SKM-1 treated with dmso at 0.1 percent for 144 hours (cell line): ENCODE measurements around the gene TMSB15C.
"Not testable (repeated sequence)": the region's sequence is repeated elsewhere in the genome, so short reads cannot be mapped to it uniquely, and the experiment has no call there.

Experiments
- DNase-seq: peaks from one replicate; lab custom pipeline; 2025; ENCODE audit not compliant: unreplicated experiment; lab: John Stamatoyannopoulos, UW

TMSB15C gene

DNA sequence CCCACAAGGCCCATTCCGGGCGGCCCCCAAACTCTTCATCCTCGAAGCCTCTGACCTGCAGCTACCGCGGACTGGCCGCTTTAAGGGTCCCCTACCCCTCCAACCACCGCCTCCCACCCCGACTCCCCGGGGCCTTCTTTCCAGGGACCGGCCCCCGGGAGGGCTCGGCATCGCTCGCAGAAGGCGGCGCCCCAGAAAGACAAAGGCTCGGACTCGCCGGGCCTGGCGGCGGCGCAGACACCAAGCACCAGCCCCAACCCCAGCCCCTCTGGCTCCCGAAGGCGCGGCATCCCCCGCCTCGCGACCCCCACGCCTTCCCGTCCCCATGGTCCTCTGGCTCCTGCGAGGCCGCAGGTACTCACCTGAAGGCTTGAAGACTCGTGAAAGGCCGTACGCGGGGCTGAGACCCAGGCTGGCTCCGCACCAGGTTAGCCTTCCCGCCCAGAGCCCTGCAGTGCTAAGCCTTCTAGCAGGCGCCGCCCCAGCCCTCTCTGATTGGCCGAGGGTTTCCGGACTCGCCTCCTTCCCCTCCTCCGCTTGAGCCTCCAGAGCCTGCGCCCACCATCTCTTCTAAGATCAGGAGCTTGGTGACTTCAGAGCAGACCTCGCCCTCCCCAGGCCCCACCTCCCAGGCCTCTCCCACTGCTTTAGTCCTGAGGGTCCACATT lies at the start of gene TMSB15C:
TMSB15C (minus strand) TSS at position 459 of the 668 bp plus-strand sequence.
- not testable (repeated sequence) for DNase-seq

DNA sequence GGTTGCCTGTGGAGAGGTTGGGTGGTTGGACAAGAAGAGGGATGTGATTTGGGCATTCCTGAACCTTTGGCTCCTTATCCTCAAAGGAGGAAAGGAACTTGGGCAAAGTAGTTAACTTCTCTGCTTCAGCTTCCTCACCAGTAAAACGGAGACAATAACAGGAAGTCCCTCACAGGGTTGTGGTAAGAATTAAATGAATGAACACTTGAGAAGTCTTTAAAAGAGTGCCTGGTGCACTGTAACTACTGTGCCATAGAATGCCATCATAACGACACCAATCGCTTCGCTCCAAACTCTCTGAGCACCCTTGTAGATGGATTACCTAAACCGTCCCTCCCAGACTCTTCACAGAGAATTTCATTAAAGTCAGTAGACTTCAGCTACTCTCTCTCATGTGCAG lies 46.8 kb upstream of the TMSB15C start:
- peak; percentile 29 for DNase-seq

DNA sequence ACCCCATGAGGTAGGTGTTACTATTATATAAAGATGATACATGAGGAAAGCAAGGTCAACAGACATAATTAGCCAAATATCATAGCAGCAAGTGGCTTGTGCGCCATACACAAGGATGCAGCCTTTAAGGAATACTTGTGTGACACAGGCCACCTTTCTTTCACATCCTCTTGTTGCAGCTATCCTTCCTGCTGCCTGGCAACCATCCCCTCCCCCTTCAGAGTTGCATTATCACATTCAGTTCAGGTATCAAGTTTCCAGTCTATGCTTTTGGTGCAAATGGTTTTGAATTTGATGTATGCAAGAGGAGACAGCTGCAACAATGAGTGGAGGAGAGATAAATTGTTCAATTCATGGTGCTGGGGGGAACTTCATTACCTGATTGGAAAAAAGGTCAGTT lies 42.7 kb upstream of the TMSB15C start:
- no peak for DNase-seq

DNA sequence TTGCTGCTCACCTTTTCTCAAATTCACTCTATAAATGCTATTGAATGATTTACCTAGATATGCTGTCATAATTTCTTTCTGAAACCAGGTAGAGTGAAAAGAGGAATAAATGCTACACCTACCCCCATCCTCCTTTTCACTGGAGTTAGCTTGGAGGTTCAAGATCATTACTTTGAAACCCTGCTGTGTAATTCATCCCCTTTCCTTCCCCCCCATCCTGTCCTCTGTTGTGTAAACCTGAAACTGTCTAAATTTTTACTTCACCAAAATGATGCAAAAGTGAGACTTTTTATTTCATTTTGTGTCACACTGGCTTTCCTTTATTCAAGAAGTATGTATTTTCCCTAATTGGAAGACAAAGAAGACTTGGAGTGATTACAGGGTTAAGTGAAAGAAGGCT lies 41.7 kb upstream of the TMSB15C start:
- no peak for DNase-seq

DNA sequence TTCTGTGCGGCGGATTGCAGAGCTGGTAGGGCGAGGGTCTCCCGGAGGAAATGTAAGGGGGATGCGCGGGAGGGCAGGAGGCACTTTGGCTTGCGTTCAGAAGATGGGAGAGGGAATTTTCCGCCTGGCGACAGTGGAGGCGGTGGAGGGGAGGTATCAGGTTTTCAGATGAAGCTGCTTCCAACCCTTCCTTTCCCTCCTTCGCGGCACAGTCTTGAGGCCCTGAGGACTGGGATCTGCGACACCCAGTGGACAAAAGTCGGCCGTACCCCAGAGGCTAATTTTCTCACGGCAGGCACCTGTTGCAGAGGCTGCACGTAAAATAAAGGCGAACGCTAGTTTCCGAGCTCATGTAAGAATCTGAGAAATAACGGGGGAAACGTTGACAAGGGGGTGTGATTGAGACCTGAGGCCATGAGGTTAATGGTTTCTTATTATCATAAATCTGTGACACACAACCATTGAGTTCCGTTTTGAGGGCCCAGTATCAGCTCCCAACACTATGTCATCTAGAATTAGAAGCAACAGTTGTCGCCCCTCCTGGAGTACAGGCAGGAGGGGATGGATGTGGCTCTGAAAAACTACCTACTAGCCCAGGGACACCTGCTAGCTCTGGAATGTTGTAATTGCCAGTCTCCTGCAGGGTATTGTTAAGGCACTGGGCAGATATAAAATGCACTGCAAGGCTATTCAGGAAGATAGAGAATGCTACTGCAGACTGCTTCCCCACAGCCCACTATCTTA lies 37.4 kb upstream of the TMSB15C start:
- DNase-seq = peak; percentile 29

DNA sequence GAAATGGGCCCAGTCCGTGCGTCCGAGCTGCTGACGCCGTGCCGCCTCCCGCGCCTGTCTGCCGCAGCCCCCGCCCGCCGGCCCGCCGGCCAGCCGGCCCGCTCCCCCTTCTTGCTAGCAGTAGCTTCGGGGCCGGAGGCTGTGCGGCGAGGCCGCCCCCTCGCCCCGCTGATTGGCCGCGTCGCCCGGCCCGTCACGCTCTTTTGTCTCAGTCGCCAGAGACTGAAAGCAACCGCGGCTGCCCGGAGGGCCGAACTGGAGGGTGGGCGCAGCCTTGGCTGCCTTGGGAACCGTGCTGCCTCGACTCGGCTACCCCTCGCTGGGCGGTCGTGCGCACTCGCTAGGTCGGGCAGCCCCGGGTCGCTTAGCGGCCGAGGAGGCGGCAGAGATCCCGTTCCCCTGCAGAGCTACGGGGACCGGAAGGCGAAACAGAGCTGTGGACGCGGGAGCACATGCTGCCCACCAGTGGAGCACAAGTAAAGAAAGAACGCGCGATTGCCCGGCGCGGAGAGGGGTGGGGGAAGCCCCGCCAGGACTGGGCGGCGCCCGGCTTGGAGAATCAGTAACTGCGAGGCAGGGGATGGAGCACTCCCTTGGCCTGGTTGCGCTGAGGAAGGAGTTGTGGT lies 36.4 kb upstream of the TMSB15C start, which contains the start of gene ZCCHC18:
ZCCHC18 (plus strand) TSS at position 198 of the 626 bp plus-strand sequence. CDS start 1,589 bp downstream, outside the sequence.
- DNase-seq = no peak

DNA sequence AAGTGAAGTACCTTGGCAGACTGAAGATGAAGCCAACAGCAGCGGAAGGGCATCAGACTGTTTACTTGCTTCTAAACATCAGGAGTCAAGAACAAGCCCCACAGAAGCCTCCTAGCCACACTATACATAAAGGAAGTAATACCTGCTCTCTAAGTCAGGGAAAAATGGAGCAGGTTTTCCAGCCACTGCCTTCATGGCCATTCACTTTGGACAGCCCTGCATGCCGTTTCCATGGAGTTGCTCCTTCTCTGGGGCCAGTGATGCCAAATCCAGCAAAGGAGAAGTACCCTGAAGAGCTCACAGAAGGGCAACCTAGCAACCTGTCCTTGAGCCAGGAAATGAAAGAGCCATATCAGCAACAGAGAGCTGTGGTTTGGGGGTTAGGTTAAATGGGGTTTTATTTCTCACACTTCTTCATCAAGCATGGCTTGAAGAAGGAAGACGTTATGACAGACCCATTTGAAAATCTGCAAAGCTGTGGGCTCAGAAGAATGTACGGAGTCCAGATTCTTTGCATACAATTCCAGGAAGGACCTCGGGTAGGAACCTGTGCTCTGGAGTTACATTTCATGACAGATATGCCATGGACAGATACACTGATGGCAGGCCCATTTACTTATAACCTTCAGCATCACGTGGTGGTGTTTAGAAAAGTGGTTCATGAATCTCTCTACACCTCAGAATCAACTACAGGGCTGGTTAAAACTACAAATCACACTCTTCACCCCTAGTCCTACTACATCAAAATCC lies 34.6 kb upstream of the TMSB15C start:
- DNase-seq = not testable (repeated sequence)

DNA sequence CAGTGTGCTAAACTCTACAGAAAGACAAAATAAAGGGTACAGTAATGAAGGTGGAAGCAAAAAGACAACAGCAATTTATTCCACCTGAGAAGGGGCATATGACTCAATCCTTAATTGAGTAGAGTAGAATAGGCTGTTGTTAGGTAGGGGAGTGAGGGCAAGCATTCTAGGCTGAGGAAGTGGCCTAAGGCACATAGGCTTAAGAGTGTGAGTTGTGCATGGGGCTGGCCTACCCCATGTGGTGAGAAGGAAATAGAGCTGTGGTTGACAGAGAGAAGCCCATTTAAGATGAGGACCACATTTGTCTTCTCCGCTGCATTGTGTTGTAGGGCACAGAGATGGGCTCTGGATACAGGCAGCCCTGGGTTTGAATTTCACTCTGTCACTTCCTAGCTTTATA lies 32.9 kb upstream of the TMSB15C start:
- DNase-seq = no peak

DNA sequence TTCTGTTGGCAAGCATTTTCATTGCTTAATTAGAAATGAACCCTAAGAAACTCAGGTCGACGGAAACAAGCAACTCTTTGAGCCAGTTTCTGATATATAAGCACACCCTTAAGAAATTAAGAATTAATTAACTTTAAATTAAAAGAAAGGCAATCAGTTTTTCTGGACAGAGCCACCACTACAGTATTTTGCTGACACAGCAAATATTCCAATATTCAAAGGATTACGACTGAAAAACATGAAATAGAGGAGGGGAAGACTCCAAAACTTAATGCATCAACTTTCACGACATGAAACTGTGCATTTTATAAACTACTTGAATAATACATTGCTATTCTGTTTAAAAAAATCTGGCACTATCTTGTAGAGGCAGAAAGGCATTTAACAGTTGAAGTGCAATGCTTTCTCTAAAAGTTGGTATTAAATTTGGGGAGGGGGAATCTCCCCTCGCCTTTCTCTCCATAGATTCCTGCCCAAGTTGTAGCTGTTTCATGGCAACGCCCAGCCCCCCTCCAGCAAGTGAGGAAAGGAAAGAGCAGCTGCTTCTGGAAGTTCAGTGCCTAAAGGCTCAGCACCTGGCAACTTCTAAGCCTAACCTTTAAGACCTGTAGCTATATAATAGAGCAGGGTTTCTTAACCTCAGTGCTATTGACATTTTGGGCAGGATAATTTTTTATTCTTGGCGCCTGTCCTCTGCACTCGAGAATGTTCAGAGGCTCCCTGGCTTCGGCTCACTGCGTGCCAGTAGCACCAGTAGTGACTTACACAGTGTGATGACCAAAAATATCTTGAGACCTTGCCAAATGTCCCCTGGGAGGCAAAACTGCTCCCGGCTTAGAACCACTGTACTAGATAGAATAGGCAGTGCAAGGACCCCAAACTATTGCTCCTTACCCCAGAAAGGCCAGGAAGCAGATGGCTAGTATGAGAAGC lies 29.6 kb upstream of the TMSB15C start:
- no peak for DNase-seq

DNA sequence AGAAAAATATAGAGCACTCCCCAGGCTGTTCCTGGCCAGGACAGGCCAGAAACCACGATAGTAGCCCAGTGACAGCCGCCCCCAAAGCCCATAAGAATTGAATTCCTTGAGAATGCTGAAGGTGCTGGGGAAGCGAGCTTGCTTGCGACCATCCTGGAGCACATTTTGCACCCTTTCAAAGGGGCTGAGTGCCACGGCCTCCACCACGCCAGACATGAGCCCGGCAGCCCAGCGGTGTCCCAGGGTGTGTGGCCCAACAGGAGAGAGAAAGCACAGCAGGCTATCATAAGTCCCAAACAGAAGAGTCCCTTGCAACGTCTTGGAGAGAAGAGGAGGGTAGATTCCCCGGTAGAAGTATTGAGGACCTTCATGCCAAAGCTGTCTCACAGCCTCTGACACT lies 28.6 kb upstream of the TMSB15C start:
- DNase-seq = no peak

DNA sequence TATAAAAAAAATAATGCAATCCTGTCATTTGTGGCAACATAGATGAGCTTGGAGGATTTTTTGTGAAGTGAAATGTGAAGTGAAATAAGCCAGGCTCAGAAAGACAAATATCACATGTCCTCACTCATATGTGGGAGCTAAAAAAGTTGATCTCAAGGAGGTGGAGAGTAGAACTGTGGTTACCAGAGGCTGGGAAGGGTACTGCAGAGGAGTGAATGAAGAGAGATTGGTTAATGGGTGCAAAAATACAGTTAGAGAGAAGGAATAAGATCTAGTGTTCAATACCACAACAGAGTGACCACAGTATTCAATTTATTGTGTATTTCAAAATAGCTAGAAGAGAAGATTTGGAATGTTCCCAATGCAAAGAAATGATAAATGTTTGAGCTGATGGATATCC lies 22.9 kb upstream of the TMSB15C start:
- DNase-seq = no peak

DNA sequence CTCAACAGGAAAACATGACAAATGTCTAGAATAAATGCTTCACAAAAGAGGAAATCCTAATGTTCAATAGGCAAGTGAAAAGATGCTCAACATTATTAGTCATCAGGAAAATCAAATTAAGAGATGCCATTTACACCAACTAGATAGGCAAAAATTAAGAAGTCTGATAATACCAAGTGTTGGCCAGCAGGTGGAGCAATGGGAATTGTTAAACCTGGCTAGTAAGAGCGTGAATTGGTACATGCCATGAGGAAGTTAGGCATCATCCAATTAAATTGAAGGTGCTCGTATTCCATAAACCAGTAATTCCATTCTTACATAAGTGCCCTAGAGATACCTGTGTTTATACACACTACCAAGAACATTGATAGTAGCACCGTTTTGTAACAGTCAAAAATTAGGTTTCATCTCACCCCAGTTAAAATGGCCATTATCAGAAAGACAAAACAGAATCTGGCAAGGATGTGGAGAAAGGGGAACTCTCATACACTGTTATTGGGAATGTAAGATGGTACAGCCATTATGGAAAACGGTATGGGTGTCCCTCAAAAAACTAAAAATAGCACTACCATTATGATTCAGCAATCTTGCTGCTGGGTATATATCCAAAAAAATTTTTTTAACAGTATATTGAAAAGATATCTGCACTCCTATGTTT lies 22.2 kb upstream of the TMSB15C start:
- peak; percentile 39 for DNase-seq

DNA sequence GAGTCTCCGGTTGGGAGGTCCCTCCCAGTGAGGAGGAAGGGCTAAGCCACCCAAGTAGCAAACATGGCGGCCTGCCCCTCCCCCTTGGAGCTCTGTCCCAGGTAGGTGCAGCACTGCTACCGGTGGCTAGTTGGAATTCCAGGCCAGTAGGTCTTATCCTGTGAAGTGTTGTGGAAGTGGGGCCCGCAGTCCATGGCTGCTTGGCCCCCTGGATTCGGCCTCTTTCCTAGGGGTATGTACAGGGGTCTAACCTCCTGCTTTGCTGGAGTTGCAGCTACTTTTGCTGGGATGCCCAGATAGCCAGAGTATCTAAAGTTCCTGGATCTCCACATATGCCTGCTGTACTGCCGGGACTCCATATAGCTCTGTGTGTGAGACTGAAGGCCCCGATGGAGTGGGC lies 9.9 kb upstream of the TMSB15C start:
- no peak for DNase-seq

DNA sequence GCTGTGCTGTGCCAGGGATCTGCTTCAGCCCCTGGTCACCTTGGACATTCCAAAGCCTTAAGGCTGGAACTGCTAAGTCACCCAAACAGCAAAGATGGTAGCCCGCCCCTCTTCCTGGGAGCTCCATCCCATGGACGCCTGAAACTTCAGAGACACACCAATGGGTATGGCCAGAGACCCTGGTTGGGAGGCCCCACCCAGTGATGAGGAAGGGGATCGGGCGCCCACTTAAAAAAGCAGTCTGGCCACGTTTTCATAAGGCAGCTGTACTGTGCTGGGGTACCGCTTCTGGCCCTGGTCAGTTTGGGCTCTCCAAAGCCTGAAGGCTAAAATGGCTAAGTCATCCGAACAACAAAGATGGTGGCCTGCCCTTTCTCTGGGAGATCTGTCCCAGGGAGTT lies 9.4 kb upstream of the TMSB15C start:
- DNase-seq = no peak

DNA sequence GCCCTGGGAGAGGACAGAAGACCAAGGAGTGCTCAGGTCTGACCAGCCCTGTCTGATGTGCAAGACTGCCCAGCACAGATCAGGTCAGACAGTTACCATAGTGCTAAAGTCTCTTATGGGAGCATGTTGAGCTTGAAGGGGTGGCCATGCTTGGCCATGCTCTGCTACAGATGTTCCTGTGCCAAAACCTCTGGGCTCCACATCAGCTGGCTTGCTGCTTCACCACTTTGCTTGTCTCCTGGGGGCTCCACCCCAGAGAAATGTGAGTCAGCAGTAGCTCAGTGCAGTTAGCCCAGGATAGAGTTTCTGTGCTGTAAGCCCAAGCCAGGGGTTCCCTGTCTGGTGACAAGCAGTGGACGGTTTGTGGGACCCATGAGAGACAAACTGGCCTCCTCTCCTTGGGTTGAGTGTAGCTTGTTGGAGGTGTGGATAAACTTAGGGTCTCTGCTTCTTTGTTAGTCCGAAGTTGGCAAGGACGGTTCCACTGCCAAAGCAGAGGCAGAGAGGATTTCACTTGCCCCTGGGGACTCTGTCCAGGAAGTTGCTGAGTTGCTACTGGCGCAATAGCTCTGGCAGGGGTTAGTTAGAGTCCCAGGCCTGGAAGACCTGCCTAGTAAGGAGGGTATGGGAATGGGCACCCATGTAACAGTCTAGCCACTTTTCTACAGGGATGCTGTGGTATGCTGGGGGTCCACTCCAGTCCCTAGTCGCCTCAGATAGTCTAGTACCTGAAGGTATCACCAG lies 8.7 kb upstream of the TMSB15C start:
- DNase-seq = no peak

DNA sequence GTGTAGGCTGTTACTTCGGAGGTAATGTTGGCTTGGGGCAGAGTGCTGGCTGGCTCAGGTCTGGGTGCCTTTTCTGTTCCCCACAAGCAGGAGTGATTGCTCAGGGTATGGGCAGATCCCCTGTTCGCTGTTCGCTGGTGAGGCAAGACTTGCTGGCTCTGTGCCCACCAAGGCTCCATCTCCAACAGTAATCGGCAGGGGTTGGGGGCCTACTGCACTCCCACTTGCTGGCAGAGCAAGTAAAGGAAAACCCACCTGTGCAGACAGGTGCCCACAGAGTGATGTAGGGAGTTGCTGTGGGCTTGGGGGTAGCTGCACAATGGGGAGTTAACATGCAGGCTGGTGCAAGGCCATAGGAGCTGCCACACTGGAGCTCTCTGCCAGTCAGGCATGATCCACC lies 8.0 kb upstream of the TMSB15C start:
- DNase-seq = no peak

DNA sequence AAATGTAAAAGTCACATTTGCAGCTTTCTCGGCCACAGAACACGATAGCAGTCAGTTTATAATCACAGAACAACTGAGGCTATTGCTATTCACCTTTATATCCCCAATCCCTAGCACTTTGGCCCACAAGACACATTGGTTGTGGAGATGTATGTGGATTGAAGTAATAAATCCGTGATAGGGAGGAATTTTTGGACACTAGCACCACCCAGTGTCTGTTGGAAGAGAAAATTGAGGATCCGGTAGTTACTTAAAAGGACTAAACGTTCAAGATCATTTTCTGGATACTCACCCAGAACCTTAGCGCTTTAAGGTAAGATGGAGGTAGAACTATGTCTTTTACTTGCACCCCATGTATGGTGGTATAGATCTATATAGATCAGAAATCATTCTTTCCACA lies 1.8 kb upstream of the TMSB15C start:
- not testable (repeated sequence) for DNase-seq

DNA sequence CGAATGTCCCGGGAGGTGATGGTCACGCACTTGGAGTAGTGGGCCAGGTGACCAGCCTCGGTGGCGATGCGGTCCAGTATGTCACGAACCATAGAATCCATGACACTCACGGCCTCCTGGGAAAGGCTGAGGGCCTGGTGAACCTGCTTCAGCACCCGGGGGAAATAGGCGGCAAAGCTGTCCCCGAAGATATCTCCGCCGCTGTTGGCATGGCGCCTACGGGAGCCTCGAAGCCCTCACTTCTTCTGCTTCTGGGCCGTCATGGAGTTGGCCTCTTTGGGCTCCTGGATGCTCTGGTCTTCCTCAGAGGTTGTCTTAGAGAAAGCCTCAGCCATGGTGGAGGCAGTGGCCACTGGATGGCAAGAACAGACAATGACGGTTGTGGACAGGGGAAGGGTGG lies 13.4 kb downstream of the TMSB15C start:
- not testable (repeated sequence) for DNase-seq

DNA sequence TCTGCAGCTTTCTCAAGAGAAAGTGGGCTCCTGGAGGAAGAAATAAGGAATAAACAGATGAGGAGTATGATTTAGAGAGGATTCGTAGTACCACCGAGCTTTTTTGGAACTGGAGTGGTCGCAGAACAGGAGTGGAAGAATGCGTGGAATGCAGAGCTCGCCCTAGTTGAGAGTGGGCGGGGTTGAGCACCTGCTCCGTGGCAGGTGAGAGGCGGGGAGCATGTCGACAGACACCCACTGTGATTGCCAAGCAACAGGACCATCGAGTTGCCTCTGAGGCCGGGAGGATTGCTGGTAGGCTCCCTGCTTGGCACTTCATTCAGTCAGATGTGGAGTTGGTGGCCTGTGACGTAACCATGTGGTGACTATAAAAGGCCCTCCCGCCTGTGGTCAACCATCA lies 21.1 kb downstream of the TMSB15C start:
- DNase-seq = not testable (repeated sequence)
